GM04504 (cell line): ENCODE data around the gene SNCG.
"Not testable (repeated sequence)": the region's sequence is repeated elsewhere in the genome, so short reads cannot be mapped to it uniquely, and the experiment has no call there.

Experiments
- DNase-seq: peaks from one replicate; pipeline ENCODE4 v3.0.0-alpha.2; 2012; ENCODE audit warnings: low read depth

SNCG gene

GRCh38 chr10:86961481-86962091, 3.2 kb downstream of the SNCG start:
- no peak for DNase-seq

GRCh38 chr10:86962136-86962980, 4.0 kb downstream of the SNCG start:
- no peak for DNase-seq

- DNase-seq: no peak
These were observed 4.5 kb downstream of the SNCG start for GRCh38 chr10:86962981-86963310.

- no peak for DNase-seq
These were observed 5.0 kb downstream of the SNCG start for GRCh38 chr10:86963341-86963919.

GRCh38 chr10:86964061-86964846, 5.9 kb downstream of the SNCG start:
- no peak for DNase-seq

- no peak for DNase-seq
These were observed 6.4 kb downstream of the SNCG start for GRCh38 chr10:86964847-86965190.

- DNase-seq: no peak
These were observed 7.7 kb downstream of the SNCG start for GRCh38 chr10:86965986-86966654.

GRCh38 chr10:86967481-86967941, 9.1 kb downstream of the SNCG start:
- no peak for DNase-seq

GRCh38 chr10:86968271-86968993, 10.0 kb downstream of the SNCG start, which contains the start of gene ADIRF:
ADIRF (plus strand) TSS chr10:86968482; CDS start chr10:86968545, 63 bp downstream.
- no peak for DNase-seq

- no peak for DNase-seq
These were observed 10.6 kb downstream of the SNCG start for GRCh38 chr10:86968994-86969355.

- DNase-seq: no peak
These were observed 11.1 kb downstream of the SNCG start for GRCh38 chr10:86969421-86970041.

- DNase-seq: peak; percentile 67
These were observed 12.0 kb downstream of the SNCG start for GRCh38 chr10:86970162-86970981.

- no peak for DNase-seq
These were observed 12.5 kb downstream of the SNCG start for GRCh38 chr10:86970982-86971231.

GRCh38 chr10:86971232-86971991, 13.0 kb downstream of the SNCG start:
- peak; percentile 85 for DNase-seq

- no peak for DNase-seq
These were observed 14.4 kb downstream of the SNCG start for GRCh38 chr10:86972613-86973380.

GRCh38 chr10:86974484-86974883, 16.1 kb downstream of the SNCG start:
- DNase-seq: no peak

- DNase-seq: no peak
These were observed 18.1 kb downstream of the SNCG start for GRCh38 chr10:86976362-86977056.

GRCh38 chr10:86978457-86978856, 20.1 kb downstream of the SNCG start:
- DNase-seq: not testable (repeated sequence)
